IMR-90 (cell line): ENCODE measurements around the gene GNGT1. TPM values are rescaled to one million over a fixed set of nuclear protein-coding genes. Genes with fewer than 3 reads are reported as not detected.

Source experiments
- ATAC-seq: fragments of 200-7000 bp; cut with Tn5 transposase; 2 replicates; pipeline ENCODE4 v1.9.1; 2020; ENCODE audit warnings: low read depth, mild to moderate bottlenecking, moderate library complexity
- BruUV-seq: library from RNA; stranded (reverse); fragments of 400-500 nt; replicated peaks from 2 replicates; lab custom pipeline; 2021; lab: Mats Ljungman, UMichigan
- CTCF ChIA-PET: fragments of 300-600 bp; formaldehyde crosslinking; extraction: SDS; loops from one replicate; lab custom pipeline; 2021; ENCODE audit warnings: antibody characterized with exemption; lab: Yijun Ruan, JAX
- POLR2A ChIA-PET: fragments of 300-600 bp; sonication (Branson Sonifier 250); formaldehyde crosslinking; loops from one replicate; lab custom pipeline; 2022; ENCODE audit warnings: antibody characterized with exemption; ENCODE audit not compliant: unreplicated experiment; lab: Charles Lee
- DNase-seq: peaks from one replicate; pipeline ENCODE4 v3.0.0; 2013
- H2AFZ ChIP-seq: replicated peaks from 2 replicates; pipeline ENCODE3; 2013; ENCODE audit warnings: low read length, mild to moderate bottlenecking; ENCODE audit not compliant: poor library complexity
- H2AK5ac ChIP-seq: 2 replicates; pipeline ENCODE4 v1.6.1; 2013; ENCODE audit warnings: low read depth, low read length, inconsistent platforms
- H2AK9ac ChIP-seq: replicated peaks from 2 replicates; pipeline ENCODE3; 2013; ENCODE audit warnings: mild to moderate bottlenecking, low read depth, low read length, moderate library complexity; ENCODE audit not compliant: poor library complexity
- H2BK120ac ChIP-seq: 2 replicates; pipeline ENCODE4 v1.6.1; 2013; ENCODE audit warnings: low read depth, low read length, inconsistent platforms
- H2BK15ac ChIP-seq: 3 replicates; pipeline ENCODE4 v1.6.1; 2013; ENCODE audit warnings: low read depth, low read length, inconsistent platforms
- H2BK20ac ChIP-seq: 2 replicates; pipeline ENCODE4 v1.6.1; 2013; ENCODE audit warnings: low read depth, mild to moderate bottlenecking, inconsistent platforms, low read length, moderate library complexity
- H2BK5ac ChIP-seq: 2 replicates; pipeline ENCODE4 v1.6.1; 2013; ENCODE audit warnings: mild to moderate bottlenecking, low read depth, low read length, inconsistent platforms; ENCODE audit not compliant: poor library complexity, severe bottlenecking
- H3K14ac ChIP-seq: replicated peaks from 2 replicates; pipeline ENCODE4 v1.6.1; 2013; ENCODE audit warnings: low read depth, low read length, inconsistent platforms
- H3K18ac ChIP-seq: 2 replicates; pipeline ENCODE4 v1.6.1; 2013; ENCODE audit warnings: low read depth, low read length, control low read depth
- H3K23ac ChIP-seq: 2 replicates; pipeline ENCODE4 v1.6.1; 2013; ENCODE audit warnings: low read depth, low read length, inconsistent platforms
- H3K27ac ChIP-seq: 2 replicates; pipeline ENCODE4 v1.5.1; 2013; ENCODE audit warnings: mild to moderate bottlenecking, control low read depth, low read length; ENCODE audit not compliant: insufficient read depth
- H3K27me3 ChIP-seq: 2 replicates; pipeline ENCODE4 v1.6.1; 2013; ENCODE audit warnings: low read length; ENCODE audit not compliant: control insufficient read depth, insufficient read depth
- H3K36me3 ChIP-seq: 2 replicates; pipeline ENCODE4 v1.6.1; 2013; ENCODE audit warnings: low read length, mixed read lengths; ENCODE audit not compliant: control insufficient read depth, insufficient read depth
- H3K4ac ChIP-seq: 2 replicates; pipeline ENCODE4 v1.6.1; 2013; ENCODE audit warnings: low read depth, low read length, inconsistent platforms
- H3K4me1 ChIP-seq: 2 replicates; pipeline ENCODE4 v1.6.1; 2013; ENCODE audit warnings: low read length, mixed read lengths; ENCODE audit not compliant: control insufficient read depth, insufficient read depth
- H3K4me2 ChIP-seq: 2 replicates; pipeline ENCODE4 v1.6.1; 2013; ENCODE audit warnings: low read depth, mild to moderate bottlenecking, control low read depth, low read length, moderate library complexity
- H3K4me3 ChIP-seq: 2 replicates; pipeline ENCODE4 v1.5.1; 2013; ENCODE audit warnings: low read depth, mild to moderate bottlenecking, control low read depth, low read length, moderate library complexity; ENCODE audit not compliant: insufficient read depth
- H3K56ac ChIP-seq: 2 replicates; pipeline ENCODE4 v1.6.1; 2013; ENCODE audit warnings: low read length, inconsistent platforms; ENCODE audit not compliant: insufficient read depth; ENCODE audit errors: extremely low read depth
- H3K79me1 ChIP-seq, 2 experiments: 2 replicates each; pipeline ENCODE4 v1.6.1; 2013; ENCODE audit warnings: low read length in 2 of 2, inconsistent platforms in 1 of 2, low read depth in 1 of 2
- H3K9ac ChIP-seq: 2 replicates; pipeline ENCODE4 v1.6.1; 2013; ENCODE audit warnings: low read depth, low read length, control low read depth
- H3K9me1 ChIP-seq: 2 replicates; pipeline ENCODE4 v1.6.1; 2013; ENCODE audit warnings: low read length, inconsistent platforms; ENCODE audit not compliant: insufficient read depth
- H3K9me3 ChIP-seq: 2 replicates; pipeline ENCODE4 v1.6.1; 2013; ENCODE audit warnings: low read length; ENCODE audit not compliant: control insufficient read depth, insufficient read depth
- H4K20me1 ChIP-seq: 2 replicates; pipeline ENCODE4 v1.6.1; 2013; ENCODE audit warnings: low read length, inconsistent platforms; ENCODE audit not compliant: insufficient read depth
- H4K5ac ChIP-seq: 2 replicates; pipeline ENCODE4 v1.6.1; 2013; ENCODE audit warnings: mild to moderate bottlenecking, low read depth, low read length, control low read depth
- H4K8ac ChIP-seq, 2 experiments: 2 replicates each; pipeline ENCODE4 v1.6.1; 2013; ENCODE audit warnings: low read depth in 2 of 2, low read length in 2 of 2, control low read depth in 1 of 2, inconsistent platforms in 1 of 2
- H4K91ac ChIP-seq: 2 replicates; pipeline ENCODE4 v1.6.1; 2013; ENCODE audit warnings: low read depth, low read length, inconsistent platforms; ENCODE audit not compliant: insufficient read depth
- BHLHE40 ChIP-seq: fragments of 150-350 bp; IDR thresholded peaks from 2 replicates; pipeline ENCODE4 v1.6.1; 2016; ENCODE audit warnings: mild to moderate bottlenecking, low read depth, low read length
- CEBPB ChIP-seq: IDR thresholded peaks from 2 replicates; pipeline ENCODE4 v1.6.1; 2012; ENCODE audit warnings: low read depth, low read length, improper control_type of control experiment
- CHD1 ChIP-seq: IDR thresholded peaks from 2 replicates; pipeline ENCODE4 v1.6.1; 2012; ENCODE audit warnings: low read depth, low read length, improper control_type of control experiment
- FOS ChIP-seq: fragments of 150-350 bp; IDR thresholded peaks from 2 replicates; pipeline ENCODE4 v1.6.1; 2016; ENCODE audit warnings: low read depth, low read length
- MAFK ChIP-seq: IDR thresholded peaks from 2 replicates; pipeline ENCODE4 v1.6.1; 2012; ENCODE audit warnings: low read depth, low read length, improper control_type of control experiment
- MAZ ChIP-seq: IDR thresholded peaks from 2 replicates; pipeline ENCODE4 v1.6.1; 2012; ENCODE audit warnings: low read depth, mild to moderate bottlenecking, low read length, improper control_type of control experiment, moderate library complexity, borderline replicate concordance
- MXI1 ChIP-seq: IDR thresholded peaks from 2 replicates; pipeline ENCODE4 v1.6.1; 2012; ENCODE audit warnings: low read depth, mild to moderate bottlenecking, low read length, moderate library complexity, borderline replicate concordance
- NFE2L2 ChIP-seq: fragments of 150-350 bp; IDR thresholded peaks from 2 replicates; pipeline ENCODE4 v1.6.1; 2016; ENCODE audit warnings: low read depth, mild to moderate bottlenecking, low read length
- POLR2A ChIP-seq: IDR thresholded peaks from 2 replicates; pipeline ENCODE4 v1.6.1; 2012; ENCODE audit warnings: mild to moderate bottlenecking, low read depth, low read length
- RCOR1 ChIP-seq: IDR thresholded peaks from 2 replicates; pipeline ENCODE4 v1.6.1; 2012; ENCODE audit warnings: mild to moderate bottlenecking, low read length, improper control_type of control experiment; ENCODE audit not compliant: insufficient replicate concordance
- RFX5 ChIP-seq: IDR thresholded peaks from 2 replicates; pipeline ENCODE4 v1.8.0; 2012; ENCODE audit warnings: low read depth, mild to moderate bottlenecking, low read length, moderate library complexity
- WGBS, 2 experiments: methylation state at CpG; one replicate each; pipeline versions ENCODE4 v1.1.5 to v1.1.7; 2013; ENCODE audit warnings: missing lambda C conversion rate in 2 of 2; ENCODE audit not compliant: insufficient read length in 1 of 2; ENCODE audit errors: extremely low coverage in 2 of 2; 5-methylcytosine and 5-hydroxymethylcytosine counted together
- dilution Hi-C: fragments of 300-500 bp; cut with HindIII; formaldehyde crosslinking; loops from one replicate; pipeline ENCODE4 v1.14.3; 2018; ENCODE audit warnings: low sequenced_read_pairs; ENCODE audit not compliant: unreplicated experiment
- in situ Hi-C: fragments of 300-500 bp; cut with MboI; formaldehyde crosslinking; loops from 3 replicates; pipeline ENCODE4 v1.14.3; 2019; ENCODE audit warnings: low sequenced_read_pairs, inconsistent platforms, mixed read lengths
- intact Hi-C: fragments of 100-400 bp; cut with micrococcal nuclease; formaldehyde crosslinking; loops from 2 replicates; pipeline ENCODE4 v1.10.0; 2022
- polyA plus RNA-seq, 3 experiments: library from polyadenylated mRNA; depleted of rRNA; stranded (reverse); fragments of >200 nt; gene quantifications; 2 replicates each; pipeline ENCODE4 v1.2.3, GENCODE V29; 2012; ENCODE audit warnings: low replicate concordance in 1 of 3
- total RNA-seq: library from RNA; depleted of rRNA; stranded (reverse); fragments of >200 nt; gene quantifications from 2 replicates; pipeline ENCODE4 v1.2.3, GENCODE V29; 2012
- TF ChIP-seq, protein P1 (sequence below): conservative IDR thresholded peaks from 2 replicates; pipeline ENCODE4 v1.5.1; 2012; ENCODE audit warnings: mild to moderate bottlenecking, low read depth, low read length, improper control_type of control experiment
- TF ChIP-seq, protein P2 (sequence below): fragments of 150-350 bp; IDR thresholded peaks from 2 replicates; pipeline ENCODE4 v1.6.1; 2017; ENCODE audit warnings: mild to moderate bottlenecking, antibody characterized with exemption, low read length, low read depth

GNGT1 gene
- total and polyA plus RNA-seq, 2 of the 4 experiments (the other 2 are of a cell fraction), result not detected

DNA sequence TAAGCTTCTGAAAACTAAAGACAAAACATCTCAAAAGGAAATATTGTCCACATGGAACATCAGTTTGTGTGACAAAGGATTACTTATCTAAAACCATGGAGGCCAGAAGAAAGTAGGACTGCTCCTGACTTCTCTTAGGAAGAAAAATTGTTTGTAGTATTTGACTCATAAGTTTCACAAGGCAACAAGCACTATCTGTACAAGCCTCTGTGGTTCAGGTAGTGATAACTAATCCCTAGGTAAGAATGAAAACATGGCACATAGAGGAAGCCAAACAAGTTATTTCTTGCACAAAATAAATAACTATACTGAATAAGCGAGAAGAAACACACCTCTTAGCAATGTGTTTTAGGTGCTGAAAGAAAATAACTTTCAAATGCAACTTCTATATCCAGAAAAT lies 46.1 kb upstream of the GNGT1 start:
- no peaks in the 10 kb centered on the region for H4K20me1 ChIP-seq
- H3K36me3 ChIP-seq, result no peaks in the 10 kb centered on the region
- no peak overlapping the region for H2AFZ ChIP-seq
- no peak overlapping the region for H3K4me2 ChIP-seq
- intact Hi-C loops (no loop called here), dilution Hi-C loops (no loop called here), in situ Hi-C loops (no loop called here)
- TF ChIP-seq, protein P1, sequence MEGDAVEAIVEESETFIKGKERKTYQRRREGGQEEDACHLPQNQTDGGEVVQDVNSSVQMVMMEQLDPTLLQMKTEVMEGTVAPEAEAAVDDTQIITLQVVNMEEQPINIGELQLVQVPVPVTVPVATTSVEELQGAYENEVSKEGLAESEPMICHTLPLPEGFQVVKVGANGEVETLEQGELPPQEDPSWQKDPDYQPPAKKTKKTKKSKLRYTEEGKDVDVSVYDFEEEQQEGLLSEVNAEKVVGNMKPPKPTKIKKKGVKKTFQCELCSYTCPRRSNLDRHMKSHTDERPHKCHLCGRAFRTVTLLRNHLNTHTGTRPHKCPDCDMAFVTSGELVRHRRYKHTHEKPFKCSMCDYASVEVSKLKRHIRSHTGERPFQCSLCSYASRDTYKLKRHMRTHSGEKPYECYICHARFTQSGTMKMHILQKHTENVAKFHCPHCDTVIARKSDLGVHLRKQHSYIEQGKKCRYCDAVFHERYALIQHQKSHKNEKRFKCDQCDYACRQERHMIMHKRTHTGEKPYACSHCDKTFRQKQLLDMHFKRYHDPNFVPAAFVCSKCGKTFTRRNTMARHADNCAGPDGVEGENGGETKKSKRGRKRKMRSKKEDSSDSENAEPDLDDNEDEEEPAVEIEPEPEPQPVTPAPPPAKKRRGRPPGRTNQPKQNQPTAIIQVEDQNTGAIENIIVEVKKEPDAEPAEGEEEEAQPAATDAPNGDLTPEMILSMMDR, result no peak
- TF ChIP-seq BHLHE40 (no peak), MXI1 (no peak), CEBPB (no peak), POLR2A (no peak), FOS (no peak), RCOR1 (no peak), CHD1 (no peak), NFE2L2 (no peak), MAFK (no peak), RFX5 (no peak), MAZ (no peak)
- TF ChIP-seq, protein P2, sequence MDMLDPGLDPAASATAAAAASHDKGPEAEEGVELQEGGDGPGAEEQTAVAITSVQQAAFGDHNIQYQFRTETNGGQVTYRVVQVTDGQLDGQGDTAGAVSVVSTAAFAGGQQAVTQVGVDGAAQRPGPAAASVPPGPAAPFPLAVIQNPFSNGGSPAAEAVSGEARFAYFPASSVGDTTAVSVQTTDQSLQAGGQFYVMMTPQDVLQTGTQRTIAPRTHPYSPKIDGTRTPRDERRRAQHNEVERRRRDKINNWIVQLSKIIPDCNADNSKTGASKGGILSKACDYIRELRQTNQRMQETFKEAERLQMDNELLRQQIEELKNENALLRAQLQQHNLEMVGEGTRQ, result no peak
- H3K4ac ChIP-seq, result no peak overlapping the region
- WGBS, 2 experiments, result no CpG with 5 or more reads among the region's 1 CpG
- no peak overlapping the region for H4K91ac ChIP-seq
- no peak overlapping the region for H2BK20ac ChIP-seq
- H3K79me1 ChIP-seq, result no peaks in the 10 kb centered on the region
- no peak overlapping the region for H4K8ac ChIP-seq
- H2BK120ac ChIP-seq, result no peak overlapping the region
- H2BK5ac ChIP-seq, result no peak overlapping the region
- no peak for DNase-seq
- no peak overlapping the region for H3K23ac ChIP-seq
- no peak overlapping the region for H3K4me3 ChIP-seq
- no peak overlapping the region for H3K9ac ChIP-seq
- CTCF ChIA-PET, result no interaction called here
- H2BK15ac ChIP-seq, result no peak overlapping the region
- H3K9me3 ChIP-seq, result no peaks in the 10 kb centered on the region
- BruUV-seq, result no TSS peak
- POLR2A ChIA-PET, result no interaction called here
- H3K27me3 ChIP-seq, result no peaks in the 10 kb centered on the region
- H3K14ac ChIP-seq, result no peak overlapping the region
- no peaks in the 10 kb centered on the region for H3K4me1 ChIP-seq
- H3K56ac ChIP-seq, result no peak overlapping the region
- H3K9me1 ChIP-seq, result no peaks in the 10 kb centered on the region
- no peak overlapping the region for H4K5ac ChIP-seq
- ATAC-seq, result no peak
- no peak overlapping the region for H3K18ac ChIP-seq
- H2AK5ac ChIP-seq, result no peak overlapping the region
- no peak overlapping the region for H3K27ac ChIP-seq
- no peak overlapping the region for H2AK9ac ChIP-seq
